HPDE6-E6E7 (cell line): Measurements from ENCODE around the gene IFNA13.

Experiments
- DNase-seq: peaks from one replicate; pipeline ENCODE4 v3.0.0; 2011; ENCODE audit warnings: missing footprints; ENCODE audit errors: extremely low spot score

IFNA13 gene

DNA sequence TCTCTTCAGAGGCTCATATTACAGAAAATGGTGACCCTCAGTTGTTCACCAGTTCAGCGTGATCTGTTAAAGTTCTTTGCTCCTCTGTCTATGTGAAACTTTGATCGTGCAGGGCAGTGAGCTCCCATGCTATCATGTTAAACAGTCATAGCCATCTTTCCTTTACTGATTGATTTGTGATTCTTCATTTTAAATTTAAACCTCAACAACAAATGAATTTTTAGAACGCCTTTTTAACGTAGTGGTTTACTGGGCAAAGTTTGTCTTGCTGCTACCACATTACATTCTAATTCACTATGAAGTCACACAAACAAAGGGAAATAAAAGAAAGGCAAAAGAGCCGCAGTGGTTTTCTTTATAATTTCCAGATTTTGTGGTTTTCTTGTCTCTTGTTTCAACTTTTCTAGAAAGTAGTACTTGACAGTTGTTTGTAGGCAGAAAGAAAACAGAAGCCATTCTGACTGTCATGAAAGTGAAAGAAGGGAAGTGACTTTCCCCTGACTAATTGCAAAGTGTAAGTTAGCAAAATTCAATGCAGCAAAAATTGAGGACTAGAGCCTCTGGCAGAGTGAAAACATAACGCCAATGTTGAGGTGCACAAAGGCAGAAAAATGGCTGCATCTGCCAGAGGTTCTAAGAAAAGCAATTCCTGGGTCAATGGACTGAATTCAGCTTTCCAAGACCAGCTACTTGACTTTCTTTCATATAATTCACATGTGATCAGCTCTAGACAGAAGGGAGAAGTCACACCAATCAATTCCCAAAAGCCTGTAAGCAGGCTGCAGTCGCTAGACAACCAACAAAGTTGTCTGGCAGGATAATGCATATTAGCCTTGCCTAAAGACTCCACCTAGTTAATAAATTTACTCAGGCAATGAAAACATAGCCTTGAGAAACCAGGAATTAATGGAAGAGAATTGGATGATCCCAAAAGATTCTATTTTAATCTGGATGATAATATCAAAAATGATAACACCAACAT, 10.1 kb downstream of the IFNA13 start:
- no peak for DNase-seq

GRCh38 chr9:21350787-21351186, 17.1 kb downstream of the IFNA13 start, which contains the start of gene IFNA6:
TSS of gene IFNA6 (minus strand) at chr9:21350887. CDS start at chr9:21350887, 0 bp downstream.
- DNase-seq, result no peak

- no peak for DNase-seq
These were observed 19.4 kb downstream of the IFNA13 start for GRCh38 chr9:21348430-21348970.

DNA sequence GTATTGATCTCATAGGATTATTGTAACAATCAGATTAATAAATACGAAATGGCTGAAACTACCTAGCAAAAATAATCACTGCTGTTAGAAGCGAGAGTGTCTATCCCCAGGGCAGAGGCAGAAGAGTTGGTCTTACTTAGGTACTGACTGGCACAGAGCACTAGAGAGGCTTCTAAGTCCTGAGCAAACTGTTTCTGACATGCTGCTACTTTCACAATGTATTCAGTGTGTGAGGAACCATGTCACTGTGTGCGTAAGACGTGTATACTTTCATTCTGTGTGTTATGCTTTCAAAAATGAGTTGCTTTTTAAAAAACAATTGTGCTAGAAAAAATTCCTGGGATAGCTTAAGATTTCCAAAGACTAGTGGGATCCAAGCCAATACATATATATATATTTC, 27.1 kb downstream of the IFNA13 start:
- no peak for DNase-seq

DNA sequence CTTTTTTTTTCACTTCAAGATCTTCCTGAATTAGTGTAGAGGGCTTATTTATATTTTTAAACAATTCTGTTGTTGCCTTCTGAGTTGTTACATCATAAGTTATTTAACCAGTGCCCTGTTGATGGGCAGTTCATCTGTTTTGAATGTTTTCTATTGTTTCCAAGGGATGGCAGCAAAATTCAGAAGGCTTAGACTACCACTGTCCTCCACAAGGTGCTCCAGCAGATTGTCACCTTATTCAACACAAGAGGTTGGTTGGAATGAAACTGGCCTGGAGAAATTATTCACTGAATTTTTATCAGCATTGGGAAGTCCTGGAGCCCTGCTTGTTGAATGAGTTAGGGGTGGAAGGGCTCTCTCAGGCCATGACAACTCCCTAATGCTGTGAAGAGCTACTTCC, 31.4 kb downstream of the IFNA13 start:
- DNase-seq, result no peak

- DNase-seq, result peak; percentile 94
These were observed 32.9 kb downstream of the IFNA13 start, which contains the start of gene KLHL9 for GRCh38 chr9:21334701-21335632. TSS of gene KLHL9 (minus strand) at chr9:21335404. CDS start at chr9:21334859, 545 bp downstream.

DNA sequence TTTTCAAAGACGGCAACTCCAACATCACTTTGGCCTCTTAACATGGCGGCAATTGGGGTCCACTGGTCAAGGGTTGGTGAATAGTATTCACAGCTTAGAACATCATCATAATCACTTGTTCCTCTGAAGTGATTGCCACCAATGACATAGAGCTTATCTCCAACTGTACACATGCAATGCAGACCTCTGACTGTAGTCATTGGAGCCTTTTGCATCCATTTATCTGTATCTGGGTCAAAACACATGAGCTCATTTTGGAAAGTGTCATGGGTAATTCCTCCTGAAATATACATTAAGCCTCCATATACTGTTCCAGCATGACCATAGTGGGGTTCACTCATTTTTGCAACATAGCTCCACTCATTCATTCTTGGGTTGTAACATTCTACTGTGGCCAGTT, 34.6 kb downstream of the IFNA13 start:
- no peak for DNase-seq

- no peak for DNase-seq
These were observed 36.0 kb downstream of the IFNA13 start for GRCh38 chr9:21331676-21332402.

DNA sequence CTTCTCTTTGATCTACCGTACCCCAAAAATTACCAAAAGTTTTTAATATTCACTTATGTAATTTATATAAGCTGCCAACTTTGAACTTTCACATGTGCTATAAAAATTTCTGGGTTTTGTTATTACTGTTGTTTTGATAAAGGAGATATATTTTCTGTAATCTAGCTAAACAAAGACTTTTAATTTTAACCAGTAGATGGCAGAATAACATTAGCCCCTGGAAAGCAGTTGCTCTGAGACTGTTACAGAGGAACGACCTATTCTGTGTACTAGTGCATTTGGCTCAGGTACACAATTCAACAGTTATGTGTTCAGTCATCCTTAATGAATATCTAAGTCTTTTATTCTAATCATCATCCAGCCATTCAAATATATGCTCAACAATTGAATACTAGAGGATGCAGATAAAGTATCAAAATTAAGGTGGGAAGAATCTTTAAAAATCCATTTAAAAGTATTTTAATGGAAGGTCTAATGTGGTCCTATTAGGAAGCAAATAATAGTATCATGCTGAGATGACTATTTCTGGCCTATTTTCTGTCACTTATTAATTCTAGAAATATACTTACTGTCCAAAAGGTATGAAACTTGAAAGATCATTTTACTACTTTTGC, 41.2 kb downstream of the IFNA13 start:
- DNase-seq, result no peak

GRCh38 chr9:21324047-21324446, 43.8 kb downstream of the IFNA13 start:
- DNase-seq, result no peak

GRCh38 chr9:21322911-21323461, 44.9 kb downstream of the IFNA13 start:
- DNase-seq, result no peak

DNA sequence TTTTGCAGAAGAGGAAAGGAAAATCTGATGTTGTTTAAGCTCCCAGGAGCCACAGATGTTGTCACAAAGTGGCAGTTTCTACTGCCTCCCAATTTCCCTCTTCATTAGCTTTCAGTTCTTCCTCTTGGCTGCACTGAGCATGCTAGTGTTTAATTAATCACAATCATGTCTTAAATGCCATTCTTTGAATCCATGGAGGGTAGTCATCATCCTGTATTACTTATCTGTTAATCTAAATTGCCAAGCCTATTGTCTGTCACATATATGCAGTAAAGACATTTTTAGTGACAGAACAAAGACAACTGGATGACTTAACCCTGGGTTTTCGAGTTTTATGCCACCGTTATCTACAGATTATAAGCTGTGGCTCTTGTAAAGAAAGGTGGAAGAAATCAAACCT, 47.4 kb downstream of the IFNA13 start:
- DNase-seq, result no peak

- no peak for DNase-seq
These were observed 49.6 kb downstream of the IFNA13 start for GRCh38 chr9:21317956-21318923.
